GM21360 (cell line): ENCODE measurements around the gene CPNE9.

Source experiments
- ATAC-seq: cut with Tn5 transposase; IDR thresholded peaks from one replicate; pipeline ENCODE4 v1.9.1; 2021; ENCODE audit warnings: mild to moderate bottlenecking, moderate library complexity; ENCODE audit not compliant: unreplicated experiment

Gene CPNE9

GRCh38 chr3:9713142-9713541 lies 9.5 kb downstream of the CPNE9 start:
- no peak for ATAC-seq

GRCh38 chr3:9715136-9715535 lies 11.5 kb downstream of the CPNE9 start:
- ATAC-seq = no peak

- no peak for ATAC-seq
Observed at GRCh38 chr3:9715764-9716437, 12.3 kb downstream of the CPNE9 start.

GRCh38 chr3:9716801-9717555 lies 13.3 kb downstream of the CPNE9 start:
- ATAC-seq = no peak

- no peak for ATAC-seq
Observed at GRCh38 chr3:9717563-9717962, 13.9 kb downstream of the CPNE9 start.

- ATAC-seq = no peak
Observed at GRCh38 chr3:9718118-9718517, 14.5 kb downstream of the CPNE9 start.

GRCh38 chr3:9721015-9721699 lies 17.5 kb downstream of the CPNE9 start:
- ATAC-seq = no peak

GRCh38 chr3:9721700-9722060 lies 18.0 kb downstream of the CPNE9 start:
- no peak for ATAC-seq

GRCh38 chr3:9725775-9726515 lies 22.3 kb downstream of the CPNE9 start:
- ATAC-seq = no peak

GRCh38 chr3:9727041-9727595 lies 23.5 kb downstream of the CPNE9 start:
- no peak for ATAC-seq

GRCh38 chr3:9727743-9728142 lies 24.1 kb downstream of the CPNE9 start:
- no peak for ATAC-seq

- ATAC-seq = no peak
Observed at GRCh38 chr3:9729419-9729818, 25.8 kb downstream of the CPNE9 start.

- ATAC-seq = peak; percentile 33
Observed at GRCh38 chr3:9730657-9731205, 27.1 kb downstream of the CPNE9 start.

GRCh38 chr3:9731206-9732079 lies 27.8 kb downstream of the CPNE9 start, which contains the start of gene BRPF1:
Gene BRPF1 (plus strand): TSS chr3:9731735. CDS start chr3:9734141, 2,406 bp downstream.
- peak; percentile 92 for ATAC-seq

GRCh38 chr3:9732080-9732739 lies 28.6 kb downstream of the CPNE9 start:
- peak; percentile 14 for ATAC-seq

- ATAC-seq = no peak
Observed at GRCh38 chr3:9732740-9733115, 29.1 kb downstream of the CPNE9 start.

GRCh38 chr3:9736831-9737230 lies 33.2 kb downstream of the CPNE9 start:
- ATAC-seq = no peak

- no peak for ATAC-seq
Observed at GRCh38 chr3:9739181-9739580, 35.5 kb downstream of the CPNE9 start.

GRCh38 chr3:9742560-9742959 lies 38.9 kb downstream of the CPNE9 start:
- ATAC-seq = no peak
